ENCODE data around the gene SGCE. TPM values are rescaled to one million over a fixed set of nuclear protein-coding genes. Genes with fewer than 3 reads are reported as not detected.

The SGCE gene
- total RNA-seq, 1 donor from 2014 or later, result 6.8 TPM

DNA sequence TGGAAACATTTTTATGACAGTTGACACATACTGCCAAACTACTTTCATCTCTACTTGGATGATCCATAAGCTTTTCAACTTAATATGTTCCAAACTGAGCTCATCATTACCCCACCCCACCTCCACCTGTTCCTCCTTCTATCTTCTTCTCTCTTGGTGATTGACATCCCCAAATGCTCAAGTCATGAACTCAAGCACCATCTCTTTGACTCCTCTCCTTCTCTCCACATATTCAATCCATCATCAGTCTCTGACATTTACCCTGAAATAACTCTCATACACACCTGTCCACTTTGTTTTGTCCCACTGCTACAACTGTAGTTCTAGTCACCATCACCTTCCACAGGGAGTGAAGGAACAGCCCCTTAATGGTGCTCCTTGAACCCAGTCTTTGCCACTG is 43.3 kb downstream of the SGCE start:
- CTCF ChIA-PET, result no interaction called here
- H3K4me1 Mint-ChIP-seq, result no peaks in the 10 kb centered on the region
- no peaks in the 10 kb centered on the region for H3K9me3 Mint-ChIP-seq
- ATAC-seq (ENCODE audit: low read depth), result no peak
- no peak overlapping the region for H3K27ac Mint-ChIP-seq
- DNase-seq, result no peak
- no peak overlapping the region for H3K4me3 Mint-ChIP-seq
- POLR2A ChIA-PET, result no interaction called here
- H3K27me3 Mint-ChIP-seq, result no peaks in the 10 kb centered on the region
- TF ChIP-seq CTCF (IDR thresholded peaks at IDR 0.05), result no peak
- H3K36me3 Mint-ChIP-seq (ENCODE audit: low read depth), result no peaks in the 10 kb centered on the region
- intact Hi-C loops (cut with micrococcal nuclease), result no loop called here

DNA sequence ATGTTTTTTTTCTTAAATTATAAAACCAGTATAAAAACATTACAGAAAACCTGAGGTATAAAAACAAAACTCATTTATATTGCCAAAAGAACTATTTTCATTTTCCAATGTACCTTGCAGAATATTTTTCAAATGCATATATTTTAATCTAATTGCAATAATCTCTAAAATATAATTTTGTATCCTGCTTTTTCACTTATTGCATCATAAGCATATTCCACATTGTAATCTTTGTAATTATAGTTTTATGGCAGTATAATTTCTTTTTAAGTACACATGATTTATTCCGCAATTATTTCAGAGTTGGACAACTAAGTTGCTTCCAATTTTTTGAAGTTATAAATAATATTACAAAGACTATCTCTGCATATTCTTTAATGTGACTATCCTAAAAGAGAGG is 43.7 kb downstream of the SGCE start:
- DNase-seq (no peak), ATAC-seq (ENCODE audit: low read depth) (no peak)
- Mint-ChIP-seq H3K36me3 (ENCODE audit: low read depth) (no peaks in the 10 kb centered on the region), H3K4me1 (no peaks in the 10 kb centered on the region), H3K27ac (no peak overlapping the region), H3K9me3 (peaks cover under 1% of the 10 kb centered on the region), H3K27me3 (no peaks in the 10 kb centered on the region), H3K4me3 (no peak overlapping the region)
- ChIA-PET CTCF (no interaction called here), POLR2A (no interaction called here)
- no peak for TF ChIP-seq CTCF (IDR thresholded peaks at IDR 0.05)
- intact Hi-C loops (cut with micrococcal nuclease), result no loop called here

- Mint-ChIP-seq H3K4me1 (peaks cover 4% of the 10 kb centered on the region), H3K36me3 (ENCODE audit: low read depth) (no peaks in the 10 kb centered on the region), H3K27me3 (no peaks in the 10 kb centered on the region), H3K9me3 (peaks cover 8% of the 10 kb centered on the region), H3K4me3 (no peak overlapping the region), H3K27ac (no peak overlapping the region)
- no peak for TF ChIP-seq CTCF (IDR thresholded peaks at IDR 0.05)
- no peak for DNase-seq
- POLR2A ChIA-PET, result no interaction called here
- CTCF ChIA-PET, result no interaction called here
- intact Hi-C loops (cut with micrococcal nuclease), result no loop called here
- no peak for ATAC-seq (ENCODE audit: low read depth)
These were observed 46.4 kb downstream of the SGCE start for GRCh38 chr7:94609561-94609960.

GRCh38 chr7:94605031-94605430 is 50.9 kb downstream of the SGCE start:
- no peak overlapping the region for H3K4me3 Mint-ChIP-seq
- ChIA-PET CTCF (no interaction called here), POLR2A (no interaction called here)
- DNase-seq, result no peak
- peaks cover 4% of the 10 kb centered on the region for H3K4me1 Mint-ChIP-seq
- peaks cover 8% of the 10 kb centered on the region for H3K9me3 Mint-ChIP-seq
- no peaks in the 10 kb centered on the region for H3K36me3 Mint-ChIP-seq (ENCODE audit: low read depth)
- no peak for TF ChIP-seq CTCF (IDR thresholded peaks at IDR 0.05)
- no peaks in the 10 kb centered on the region for H3K27me3 Mint-ChIP-seq
- no peak for ATAC-seq (ENCODE audit: low read depth)
- H3K27ac Mint-ChIP-seq, result no peak overlapping the region
- intact Hi-C loops (cut with micrococcal nuclease), result no loop called here

DNA sequence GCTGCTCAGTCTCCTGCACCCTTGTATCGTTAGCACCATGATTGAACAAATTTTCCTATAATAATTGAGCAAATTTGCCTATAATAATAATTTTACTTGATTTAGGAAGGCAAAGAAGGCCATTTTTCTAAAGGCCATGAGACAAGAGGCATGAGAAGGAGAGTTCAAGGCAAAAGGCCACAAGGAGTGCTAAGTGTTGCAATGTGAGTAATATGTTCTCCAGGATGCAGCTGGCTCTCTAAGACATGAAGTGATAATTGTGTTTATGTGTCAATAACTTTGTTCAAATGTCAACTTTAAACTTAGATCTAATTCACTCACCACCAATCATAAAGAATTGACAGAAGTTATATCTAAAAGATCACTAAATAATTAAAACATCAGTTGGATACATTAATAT is 53.8 kb downstream of the SGCE start:
- intact Hi-C loops (cut with micrococcal nuclease), result no loop called here
- peaks cover 4% of the 10 kb centered on the region for H3K4me1 Mint-ChIP-seq
- CTCF ChIA-PET, result no interaction called here
- H3K27me3 Mint-ChIP-seq, result no peaks in the 10 kb centered on the region
- no peak for TF ChIP-seq CTCF (IDR thresholded peaks at IDR 0.05)
- no peak overlapping the region for H3K4me3 Mint-ChIP-seq
- H3K9me3 Mint-ChIP-seq, result peaks cover 6% of the 10 kb centered on the region
- POLR2A ChIA-PET, result no interaction called here
- ATAC-seq (ENCODE audit: low read depth), result no peak
- no peaks in the 10 kb centered on the region for H3K36me3 Mint-ChIP-seq (ENCODE audit: low read depth)
- no peak for DNase-seq
- no peak overlapping the region for H3K27ac Mint-ChIP-seq

All from activated B cell treated with CpG ODN at 0.5 μM for 24 hours (primary cell).